GM23338 (cell line): ENCODE measurements around the gene ZNF561. TPM values are rescaled to one million over a fixed set of nuclear protein-coding genes. Genes with fewer than 3 reads are reported as not detected.

ENCODE experiments used
- ATAC-seq: fragments of 200-7000 bp; cut with Tn5 transposase; 3 replicates; pipeline ENCODE4 v1.9.1; 2020
- DNase-seq: peaks from one replicate; pipeline ENCODE4 v3.0.0-alpha.2; 2015; ENCODE audit warnings: low spot score
- H2AFZ ChIP-seq: fragments of 200-600 bp; sonication (generic); 2 replicates; pipeline ENCODE4 v1.8.0; 2016; ENCODE audit warnings: antibody characterized with exemption, mild to moderate bottlenecking, moderate library complexity
- H3F3A ChIP-seq: fragments of 200-600 bp; sonication (generic); replicated peaks from 2 replicates; pipeline ENCODE4 v1.8.0; 2017; ENCODE audit warnings: antibody characterized with exemption, mixed run types, low read depth
- H3K27ac ChIP-seq: fragments of 200-600 bp; sonication (generic); 2 replicates; pipeline ENCODE4 v1.6.1; 2016; ENCODE audit warnings: low read depth
- H3K27me3 ChIP-seq: fragments of 200-600 bp; sonication (generic); 2 replicates; pipeline ENCODE4 v1.8.0; 2016; ENCODE audit warnings: mild to moderate bottlenecking, mixed run types, moderate library complexity; ENCODE audit not compliant: insufficient read depth
- H3K36me3 ChIP-seq: fragments of 200-600 bp; sonication (generic); 2 replicates; pipeline ENCODE4 v1.8.0; 2016; ENCODE audit warnings: mild to moderate bottlenecking; ENCODE audit not compliant: insufficient read depth
- H3K4me1 ChIP-seq: fragments of 200-600 bp; sonication (generic); 2 replicates; pipeline ENCODE4 v1.8.0; 2016; ENCODE audit warnings: mild to moderate bottlenecking, moderate library complexity; ENCODE audit not compliant: insufficient read depth
- H3K4me2 ChIP-seq: fragments of 200-600 bp; sonication (generic); 2 replicates; pipeline ENCODE4 v1.7.1; 2017; ENCODE audit warnings: mixed run types
- H3K4me3 ChIP-seq: fragments of 200-600 bp; sonication (generic); 2 replicates; pipeline ENCODE4 v1.6.1; 2016; ENCODE audit warnings: mixed run types
- H3K79me2 ChIP-seq: fragments of 200-600 bp; sonication (generic); replicated peaks from 2 replicates; pipeline ENCODE4 v1.8.0; 2017; ENCODE audit warnings: mild to moderate bottlenecking; ENCODE audit not compliant: insufficient read depth
- H3K9me2 ChIP-seq: fragments of 200-600 bp; sonication (generic); 2 replicates; pipeline ENCODE4 v1.8.0; 2017; ENCODE audit not compliant: insufficient read depth
- H4K20me1 ChIP-seq: fragments of 200-600 bp; sonication (generic); replicated peaks from 2 replicates; pipeline ENCODE4 v1.8.0; 2017; ENCODE audit warnings: mild to moderate bottlenecking; ENCODE audit not compliant: insufficient read depth
- H3K27ac Mint-ChIP-seq: 2 replicates; pipeline ENCODE4 v1.8.0; 2020; ENCODE audit warnings: inconsistent platforms, mild to moderate bottlenecking, moderate library complexity, mixed read lengths
- H3K27me3 Mint-ChIP-seq: 3 replicates; pipeline ENCODE4 v1.8.0; 2022; ENCODE audit warnings: low read depth, mild to moderate bottlenecking, moderate library complexity, mixed read lengths, inconsistent platforms; ENCODE audit not compliant: insufficient read depth, poor library complexity
- H3K36me3 Mint-ChIP-seq: 3 replicates; pipeline ENCODE4 v1.8.0; 2021; ENCODE audit warnings: low read depth, mild to moderate bottlenecking, inconsistent platforms, moderate library complexity, mixed read lengths
- H3K4me1 Mint-ChIP-seq: 3 replicates; pipeline ENCODE4 v1.8.0; 2020; ENCODE audit warnings: mild to moderate bottlenecking, inconsistent platforms, mixed read lengths
- H3K4me3 Mint-ChIP-seq: 3 replicates; pipeline ENCODE4 v1.8.0; 2021; ENCODE audit warnings: moderate library complexity, mild to moderate bottlenecking, inconsistent platforms, mixed read lengths
- H3K9me3 Mint-ChIP-seq: 3 replicates; pipeline ENCODE4 v1.8.0; 2020; ENCODE audit warnings: moderate library complexity, mild to moderate bottlenecking, inconsistent platforms, mixed read lengths
- CREB1 ChIP-seq: fragments of 250-450 bp; sonication (Bioruptor Pico); IDR thresholded peaks from 2 replicates; pipeline ENCODE4 v1.5.0; 2020; ENCODE audit warnings: low read depth, mild to moderate bottlenecking, moderate library complexity
- EZH2phosphoT487 ChIP-seq: fragments of 200-600 bp; sonication (generic); IDR thresholded peaks from one replicate; pipeline ENCODE4 v1.8.1; 2018; ENCODE audit warnings: antibody characterized with exemption; ENCODE audit not compliant: unreplicated experiment
- NANOG ChIP-seq: IDR thresholded peaks from 2 replicates; pipeline ENCODE4 v1.6.1; 2016; ENCODE audit warnings: antibody characterized with exemption, borderline replicate concordance
- POLR2AphosphoS5 ChIP-seq: IDR thresholded peaks from 2 replicates; pipeline ENCODE4 v1.6.1; 2016; ENCODE audit warnings: antibody characterized with exemption, low read depth
- ZNF114 ChIP-seq: fragments of 250-450 bp; sonication (Bioruptor Pico); IDR thresholded peaks from 2 replicates; pipeline ENCODE4 v1.5.0; 2020; ENCODE audit warnings: mild to moderate bottlenecking, moderate library complexity
- ZNF331 ChIP-seq: fragments of 250-450 bp; sonication (Bioruptor Pico); IDR thresholded peaks from 2 replicates; pipeline ENCODE4 v1.5.0; 2020; ENCODE audit warnings: low read depth, mild to moderate bottlenecking, moderate library complexity
- polyA plus RNA-seq: library from polyadenylated mRNA; unstranded; fragments of >200 nt; fragmentation: Nextera tagmentation; extraction: Ambion mirVana; gene quantifications from 2 replicates; pipeline ENCODE4 v1.2.1, GENCODE V29; 2016
- total RNA-seq: library from RNA; depleted of rRNA; stranded (reverse); fragments of >200 nt; shearing (Covaris generic); gene quantifications from 2 replicates; pipeline ENCODE4 v1.2.3, GENCODE V29; 2014
- TF ChIP-seq, protein P1 (sequence below): fragments of 250-450 bp; sonication (Bioruptor Pico); IDR thresholded peaks from 2 replicates; pipeline ENCODE4 v1.5.0; 2020; ENCODE audit warnings: mild to moderate bottlenecking, moderate library complexity
- TF ChIP-seq, protein P2 (sequence below), 2 experiments: fragments of 200-600 bp in 1 of 2; sonication (generic) in 1 of 2; conservative IDR thresholded peaks; 2 replicates each; pipeline versions ENCODE4 v1.5.1 to v1.6.1; 2016 to 2017; ENCODE audit warnings: antibody characterized with exemption in 2 of 2, low read depth in 2 of 2, mild to moderate bottlenecking in 2 of 2, moderate library complexity in 1 of 2

Gene ZNF561
- total and polyA plus RNA-seq, 2 experiments from 2014 or later: 22.7 to 71.1 TPM

DNA sequence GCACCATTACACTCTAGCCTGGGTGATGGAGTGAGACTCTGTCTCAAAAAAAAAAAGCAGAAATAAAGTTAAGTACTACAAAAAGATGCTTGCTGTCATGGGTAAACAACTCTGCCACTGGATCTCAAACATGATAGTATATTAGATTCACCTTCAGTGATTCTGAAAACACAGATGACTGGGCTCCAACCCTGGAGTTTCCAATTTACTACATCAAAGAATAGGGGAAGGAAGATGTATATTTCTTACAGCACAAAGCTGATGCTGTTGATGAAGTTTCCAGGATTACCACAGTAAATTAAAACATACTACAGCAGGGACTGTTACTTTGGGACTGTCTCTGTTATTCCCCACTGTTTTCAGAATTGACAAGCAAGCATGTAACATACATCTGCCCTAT, 5.2 kb downstream of the ZNF561 start (continued):
- TF ChIP-seq, protein P1, sequence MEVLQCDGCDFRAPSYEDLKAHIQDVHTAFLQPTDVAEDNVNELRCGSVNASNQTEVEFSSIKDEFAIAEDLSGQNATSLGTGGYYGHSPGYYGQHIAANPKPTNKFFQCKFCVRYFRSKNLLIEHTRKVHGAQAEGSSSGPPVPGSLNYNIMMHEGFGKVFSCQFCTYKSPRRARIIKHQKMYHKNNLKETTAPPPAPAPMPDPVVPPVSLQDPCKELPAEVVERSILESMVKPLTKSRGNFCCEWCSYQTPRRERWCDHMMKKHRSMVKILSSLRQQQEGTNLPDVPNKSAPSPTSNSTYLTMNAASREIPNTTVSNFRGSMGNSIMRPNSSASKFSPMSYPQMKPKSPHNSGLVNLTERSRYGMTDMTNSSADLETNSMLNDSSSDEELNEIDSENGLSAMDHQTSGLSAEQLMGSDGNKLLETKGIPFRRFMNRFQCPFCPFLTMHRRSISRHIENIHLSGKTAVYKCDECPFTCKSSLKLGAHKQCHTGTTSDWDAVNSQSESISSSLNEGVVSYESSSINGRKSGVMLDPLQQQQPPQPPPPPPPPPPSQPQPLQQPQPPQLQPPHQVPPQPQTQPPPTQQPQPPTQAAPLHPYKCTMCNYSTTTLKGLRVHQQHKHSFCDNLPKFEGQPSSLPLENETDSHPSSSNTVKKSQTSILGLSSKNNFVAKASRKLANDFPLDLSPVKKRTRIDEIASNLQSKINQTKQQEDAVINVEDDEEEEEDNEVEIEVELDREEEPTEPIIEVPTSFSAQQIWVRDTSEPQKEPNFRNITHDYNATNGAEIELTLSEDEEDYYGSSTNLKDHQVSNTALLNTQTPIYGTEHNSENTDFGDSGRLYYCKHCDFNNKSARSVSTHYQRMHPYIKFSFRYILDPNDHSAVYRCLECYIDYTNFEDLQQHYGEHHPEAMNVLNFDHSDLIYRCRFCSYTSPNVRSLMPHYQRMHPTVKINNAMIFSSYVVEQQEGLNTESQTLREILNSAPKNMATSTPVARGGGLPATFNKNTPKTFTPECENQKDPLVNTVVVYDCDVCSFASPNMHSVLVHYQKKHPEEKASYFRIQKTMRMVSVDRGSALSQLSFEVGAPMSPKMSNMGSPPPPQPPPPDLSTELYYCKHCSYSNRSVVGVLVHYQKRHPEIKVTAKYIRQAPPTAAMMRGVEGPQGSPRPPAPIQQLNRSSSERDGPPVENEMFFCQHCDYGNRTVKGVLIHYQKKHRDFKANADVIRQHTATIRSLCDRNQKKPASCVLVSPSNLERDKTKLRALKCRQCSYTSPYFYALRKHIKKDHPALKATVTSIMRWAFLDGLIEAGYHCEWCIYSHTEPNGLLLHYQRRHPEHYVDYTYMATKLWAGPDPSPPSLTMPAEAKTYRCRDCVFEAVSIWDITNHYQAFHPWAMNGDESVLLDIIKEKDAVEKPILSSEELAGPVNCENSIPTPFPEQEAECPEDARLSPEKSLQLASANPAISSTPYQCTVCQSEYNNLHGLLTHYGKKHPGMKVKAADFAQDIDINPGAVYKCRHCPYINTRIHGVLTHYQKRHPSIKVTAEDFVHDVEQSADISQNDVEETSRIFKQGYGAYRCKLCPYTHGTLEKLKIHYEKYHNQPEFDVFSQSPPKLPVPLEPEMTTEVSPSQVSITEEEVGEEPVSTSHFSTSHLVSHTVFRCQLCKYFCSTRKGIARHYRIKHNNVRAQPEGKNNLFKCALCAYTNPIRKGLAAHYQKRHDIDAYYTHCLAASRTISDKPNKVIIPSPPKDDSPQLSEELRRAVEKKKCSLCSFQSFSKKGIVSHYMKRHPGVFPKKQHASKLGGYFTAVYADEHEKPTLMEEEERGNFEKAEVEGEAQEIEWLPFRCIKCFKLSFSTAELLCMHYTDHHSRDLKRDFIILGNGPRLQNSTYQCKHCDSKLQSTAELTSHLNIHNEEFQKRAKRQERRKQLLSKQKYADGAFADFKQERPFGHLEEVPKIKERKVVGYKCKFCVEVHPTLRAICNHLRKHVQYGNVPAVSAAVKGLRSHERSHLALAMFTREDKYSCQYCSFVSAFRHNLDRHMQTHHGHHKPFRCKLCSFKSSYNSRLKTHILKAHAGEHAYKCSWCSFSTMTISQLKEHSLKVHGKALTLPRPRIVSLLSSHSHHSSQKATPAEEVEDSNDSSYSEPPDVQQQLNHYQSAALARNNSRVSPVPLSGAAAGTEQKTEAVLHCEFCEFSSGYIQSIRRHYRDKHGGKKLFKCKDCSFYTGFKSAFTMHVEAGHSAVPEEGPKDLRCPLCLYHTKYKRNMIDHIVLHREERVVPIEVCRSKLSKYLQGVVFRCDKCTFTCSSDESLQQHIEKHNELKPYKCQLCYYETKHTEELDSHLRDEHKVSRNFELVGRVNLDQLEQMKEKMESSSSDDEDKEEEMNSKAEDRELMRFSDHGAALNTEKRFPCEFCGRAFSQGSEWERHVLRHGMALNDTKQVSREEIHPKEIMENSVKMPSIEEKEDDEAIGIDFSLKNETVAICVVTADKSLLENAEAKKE (CRISPR knock-in tag): no peak
- no peak for TF ChIP-seq POLR2AphosphoS5
- TF ChIP-seq ZNF331: no peak
- TF ChIP-seq ZNF114 (CRISPR knock-in tag): no peak

DNA sequence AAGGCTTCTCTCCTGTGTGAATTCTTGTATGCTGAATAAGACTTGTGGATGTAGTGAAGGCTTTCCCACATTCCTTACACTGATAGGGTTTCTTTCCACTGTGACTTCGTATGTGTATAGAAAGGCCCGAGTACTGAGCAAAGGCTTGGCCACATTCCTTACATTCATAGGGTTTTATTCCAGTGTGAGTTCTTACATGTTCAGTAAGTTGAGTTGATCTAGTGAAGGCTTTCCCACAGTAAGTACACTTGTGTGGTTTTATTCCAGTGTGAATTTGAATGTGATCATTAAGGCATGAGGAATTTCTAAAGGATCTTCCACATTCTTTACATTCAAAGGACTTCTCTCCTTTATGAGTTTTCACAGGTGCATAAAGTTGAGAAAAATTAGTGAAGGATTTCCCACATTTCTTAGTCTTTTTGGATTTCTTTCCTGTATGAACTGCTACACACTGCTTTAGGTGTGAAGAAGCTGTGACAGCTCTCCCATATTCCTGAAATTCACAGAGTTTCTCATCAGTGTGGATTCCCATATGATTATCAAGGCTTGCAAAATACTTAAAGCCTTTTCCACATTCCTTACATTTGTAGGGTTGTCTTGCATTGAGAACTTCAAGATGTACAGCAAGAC, 10.4 kb downstream of the ZNF561 start:
- H3K36me3 ChIP-seq: peaks cover 64% of the 10 kb centered on the region
- H3K9me2 ChIP-seq: no peaks in the 10 kb centered on the region
- no peak overlapping the region for H3K4me3 Mint-ChIP-seq
- no peak overlapping the region for H3K4me3 ChIP-seq
- H3K27me3 Mint-ChIP-seq: no peaks in the 10 kb centered on the region
- no peaks in the 10 kb centered on the region for H4K20me1 ChIP-seq
- peaks cover 67% of the 10 kb centered on the region for H3K9me3 Mint-ChIP-seq
- no peak overlapping the region for H3K4me2 ChIP-seq
- no peak for ATAC-seq
- H3K27ac ChIP-seq: no peak overlapping the region
- peaks cover 87% of the 10 kb centered on the region for H3K36me3 Mint-ChIP-seq
- peaks cover 2% of the 10 kb centered on the region; the same call in 1 of the 2 replicates for H3K79me2 ChIP-seq
- no peak for DNase-seq
- no peaks in the 10 kb centered on the region for H3F3A ChIP-seq
- no peaks in the 10 kb centered on the region for H3K4me1 ChIP-seq
- H3K27ac Mint-ChIP-seq: no peak overlapping the region
- no peaks in the 10 kb centered on the region for H3K27me3 ChIP-seq
- H2AFZ ChIP-seq: no peak overlapping the region
- H3K4me1 Mint-ChIP-seq: no peaks in the 10 kb centered on the region
- TF ChIP-seq, protein P2, sequence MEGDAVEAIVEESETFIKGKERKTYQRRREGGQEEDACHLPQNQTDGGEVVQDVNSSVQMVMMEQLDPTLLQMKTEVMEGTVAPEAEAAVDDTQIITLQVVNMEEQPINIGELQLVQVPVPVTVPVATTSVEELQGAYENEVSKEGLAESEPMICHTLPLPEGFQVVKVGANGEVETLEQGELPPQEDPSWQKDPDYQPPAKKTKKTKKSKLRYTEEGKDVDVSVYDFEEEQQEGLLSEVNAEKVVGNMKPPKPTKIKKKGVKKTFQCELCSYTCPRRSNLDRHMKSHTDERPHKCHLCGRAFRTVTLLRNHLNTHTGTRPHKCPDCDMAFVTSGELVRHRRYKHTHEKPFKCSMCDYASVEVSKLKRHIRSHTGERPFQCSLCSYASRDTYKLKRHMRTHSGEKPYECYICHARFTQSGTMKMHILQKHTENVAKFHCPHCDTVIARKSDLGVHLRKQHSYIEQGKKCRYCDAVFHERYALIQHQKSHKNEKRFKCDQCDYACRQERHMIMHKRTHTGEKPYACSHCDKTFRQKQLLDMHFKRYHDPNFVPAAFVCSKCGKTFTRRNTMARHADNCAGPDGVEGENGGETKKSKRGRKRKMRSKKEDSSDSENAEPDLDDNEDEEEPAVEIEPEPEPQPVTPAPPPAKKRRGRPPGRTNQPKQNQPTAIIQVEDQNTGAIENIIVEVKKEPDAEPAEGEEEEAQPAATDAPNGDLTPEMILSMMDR (conservative IDR thresholded peaks at IDR 0.05; ENCODE audit: low read depth in 2 of 2): no peak
- TF ChIP-seq NANOG (no peak), CREB1 (CRISPR knock-in tag) (no peak), ZNF114 (CRISPR knock-in tag) (no peak), EZH2phosphoT487 (no peak)
- TF ChIP-seq, protein P1 (CRISPR knock-in tag): no peak
